Measurements from ENCODE around the gene TMEM255A.

GRCh38 chrX:120308959-120309872 lies 2.0 kb downstream of the TMEM255A start:
- TF ChIP-seq TCF4 (CRISPR knock-in tag; IDR thresholded peaks at IDR 0.05; ENCODE audit: borderline replicate concordance), result no peak
- TF ChIP-seq ZFP30 (CRISPR knock-in tag; IDR thresholded peaks at IDR 0.05), result no peak
- TF ChIP-seq ZFP3 (CRISPR knock-in tag; IDR thresholded peaks at IDR 0.05), result no peak
- no peak for TF ChIP-seq GLIS3 (CRISPR knock-in tag; IDR thresholded peaks at IDR 0.05)
- no peak for TF ChIP-seq CREB5 (CRISPR knock-in tag; IDR thresholded peaks at IDR 0.05; ENCODE audit: low read depth)
- TF ChIP-seq PATZ1 (CRISPR knock-in tag; IDR thresholded peaks at IDR 0.05; ENCODE audit: borderline replicate concordance), result no peak
- TF ChIP-seq RARB (CRISPR knock-in tag; IDR thresholded peaks at IDR 0.05), result no peak
- no peak for TF ChIP-seq ZNF70 (CRISPR knock-in tag; IDR thresholded peaks at IDR 0.05)

All from SK-N-SH treated with all-trans-retinoic acid at 6 μM for 48 hours (cell line).